Body of pancreas (tissue), 4 donors: ENCODE measurements around the gene MAST4.

Experiments used
- POLR2A ChIP-seq, 3 donors: fragments of 450-650 bp; IDR thresholded peaks; one replicate each; pipeline ENCODE4 v1.6.1; 2016; ENCODE audit warnings: antibody characterized with exemption in 3 of 3, mild to moderate bottlenecking in 2 of 3
- TF ChIP-seq, protein P1 (sequence below), 7 experiments: fragments of 450-650 bp in 4 of 7; fragments of 200-600 bp in 3 of 7; sonication (generic) in 3 of 7; IDR thresholded peaks; one replicate each; pipeline ENCODE4 v1.5.1; 2016 to 2019; ENCODE audit warnings: antibody characterized with exemption in 7 of 7

- TF ChIP-seq, protein P1, sequence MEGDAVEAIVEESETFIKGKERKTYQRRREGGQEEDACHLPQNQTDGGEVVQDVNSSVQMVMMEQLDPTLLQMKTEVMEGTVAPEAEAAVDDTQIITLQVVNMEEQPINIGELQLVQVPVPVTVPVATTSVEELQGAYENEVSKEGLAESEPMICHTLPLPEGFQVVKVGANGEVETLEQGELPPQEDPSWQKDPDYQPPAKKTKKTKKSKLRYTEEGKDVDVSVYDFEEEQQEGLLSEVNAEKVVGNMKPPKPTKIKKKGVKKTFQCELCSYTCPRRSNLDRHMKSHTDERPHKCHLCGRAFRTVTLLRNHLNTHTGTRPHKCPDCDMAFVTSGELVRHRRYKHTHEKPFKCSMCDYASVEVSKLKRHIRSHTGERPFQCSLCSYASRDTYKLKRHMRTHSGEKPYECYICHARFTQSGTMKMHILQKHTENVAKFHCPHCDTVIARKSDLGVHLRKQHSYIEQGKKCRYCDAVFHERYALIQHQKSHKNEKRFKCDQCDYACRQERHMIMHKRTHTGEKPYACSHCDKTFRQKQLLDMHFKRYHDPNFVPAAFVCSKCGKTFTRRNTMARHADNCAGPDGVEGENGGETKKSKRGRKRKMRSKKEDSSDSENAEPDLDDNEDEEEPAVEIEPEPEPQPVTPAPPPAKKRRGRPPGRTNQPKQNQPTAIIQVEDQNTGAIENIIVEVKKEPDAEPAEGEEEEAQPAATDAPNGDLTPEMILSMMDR (IDR thresholded peaks at IDR 0.05), result no peak
- TF ChIP-seq POLR2A (IDR thresholded peaks at IDR 0.05), result no peak
Observed at GRCh38 chr5:67216564-67216963, 620.4 kb downstream of the MAST4 start.
